GM19238 (cell line): ENCODE measurements around the gene TRMT112.
A peak's percentile ranks its signal among the peaks of the same experiment; 100 is the strongest.

Source experiments
- DNase-seq: peaks from one replicate; pipeline ENCODE4 v3.0.0; 2011; ENCODE audit warnings: low spot score; ENCODE audit not compliant: insufficient read length

The TRMT112 gene

DNA sequence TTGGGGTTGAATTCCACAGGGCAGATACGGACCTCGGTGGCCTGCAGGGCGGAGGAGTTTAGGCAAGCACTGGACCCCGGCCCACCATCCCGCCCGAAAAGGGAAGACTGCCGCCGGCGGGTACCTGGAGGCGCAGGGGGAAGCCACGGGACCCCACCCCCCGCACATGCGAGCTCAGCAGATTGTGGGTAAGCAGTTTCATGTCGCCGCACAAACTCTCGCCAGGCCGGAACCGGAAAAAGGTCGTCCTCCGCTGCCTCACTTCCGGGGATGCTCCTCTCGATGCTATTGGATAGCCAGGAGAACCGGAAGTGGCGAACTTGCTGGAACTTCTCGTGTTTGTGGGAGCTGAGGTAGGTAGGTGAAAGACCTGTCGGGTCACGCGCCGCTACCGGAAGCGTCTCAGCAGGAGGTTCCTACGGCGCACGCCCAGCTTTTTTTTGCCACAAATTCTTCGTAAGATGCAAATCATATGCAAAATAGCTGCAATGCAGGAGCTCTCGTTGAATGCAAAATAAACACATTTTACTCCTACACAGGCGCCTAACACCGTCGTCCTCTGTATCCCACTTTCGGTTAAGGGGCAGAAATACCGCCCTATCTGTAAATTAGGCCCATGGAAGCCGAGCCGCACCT lies at the start of gene TRMT112:
Gene TRMT112, minus strand, starts transcription at position 235 of the 636 bp plus-strand sequence. Its CDS starts 33 bp downstream, at position 202.
- peak; percentile 94 for DNase-seq

GRCh38 chr11:64366751-64367150 lies 49.4 kb upstream of the TRMT112 start:
- no peak for DNase-seq

DNA sequence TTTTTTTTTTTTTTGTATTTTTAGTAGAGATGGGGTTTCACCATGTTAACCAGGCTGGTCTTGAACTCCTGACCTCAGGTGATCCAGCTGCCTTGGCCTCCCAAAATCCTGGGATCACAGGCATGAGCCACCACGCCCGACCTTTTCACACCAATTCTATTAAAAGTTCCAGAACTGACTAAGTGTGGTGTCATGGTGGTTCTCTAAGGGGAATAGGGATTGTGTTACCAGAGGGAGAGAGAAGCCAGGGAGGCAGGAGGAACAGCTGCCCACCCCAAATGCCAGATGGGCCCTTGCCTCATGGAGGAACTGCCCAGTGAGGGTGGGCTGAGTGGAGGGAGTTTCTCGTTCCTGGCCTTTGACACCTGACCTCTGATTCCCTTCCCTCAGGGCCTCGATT lies 47.6 kb upstream of the TRMT112 start:
- no peak for DNase-seq

- no peak for DNase-seq
Observed at GRCh38 chr11:64364435-64364834, 47.1 kb upstream of the TRMT112 start.

DNA sequence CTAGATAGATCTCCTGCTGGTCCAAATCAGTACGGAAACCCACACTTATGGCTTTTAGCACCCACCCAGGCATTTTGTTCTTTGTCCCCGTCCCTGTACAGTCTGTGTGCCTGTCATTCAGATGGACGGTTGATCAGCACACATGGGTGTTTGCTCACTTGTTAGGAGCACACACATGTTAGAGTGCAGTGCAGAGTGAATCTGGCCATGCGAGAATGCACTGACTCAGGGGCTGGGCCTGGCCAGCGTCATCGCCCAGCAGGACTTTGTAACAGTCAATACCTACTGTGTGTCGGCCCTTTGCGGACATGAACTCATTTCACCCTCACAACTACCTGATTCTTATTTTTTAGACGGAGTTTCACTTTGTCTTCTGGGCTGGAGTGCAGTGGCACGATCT lies 45.0 kb upstream of the TRMT112 start:
- no peak for DNase-seq

- DNase-seq: no peak
Observed at GRCh38 chr11:64361659-64362058, 44.3 kb upstream of the TRMT112 start.

DNA sequence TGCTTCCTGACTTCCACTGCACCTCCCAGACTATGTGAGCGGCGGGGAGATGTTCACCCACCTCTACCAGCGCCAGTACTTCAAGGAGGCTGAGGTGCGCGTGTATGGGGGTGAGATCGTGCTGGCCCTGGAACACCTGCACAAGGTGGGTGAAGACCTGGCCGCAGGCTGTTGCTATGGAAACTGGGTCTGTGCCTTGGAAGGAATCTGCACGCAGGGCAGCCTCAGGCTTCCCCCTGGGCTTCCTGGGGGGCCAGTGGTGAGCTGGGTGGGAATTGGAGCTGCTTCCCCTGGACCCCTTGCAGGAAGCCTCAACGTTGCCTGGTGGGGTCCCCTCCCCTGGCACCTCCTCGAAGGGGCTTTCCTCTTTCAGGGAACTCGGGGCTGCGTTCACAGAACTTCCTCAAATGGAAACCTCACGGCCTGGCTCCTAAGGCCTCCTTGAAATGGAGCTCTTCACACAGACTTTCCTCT lies 43.1 kb upstream of the TRMT112 start:
- no peak for DNase-seq

DNA sequence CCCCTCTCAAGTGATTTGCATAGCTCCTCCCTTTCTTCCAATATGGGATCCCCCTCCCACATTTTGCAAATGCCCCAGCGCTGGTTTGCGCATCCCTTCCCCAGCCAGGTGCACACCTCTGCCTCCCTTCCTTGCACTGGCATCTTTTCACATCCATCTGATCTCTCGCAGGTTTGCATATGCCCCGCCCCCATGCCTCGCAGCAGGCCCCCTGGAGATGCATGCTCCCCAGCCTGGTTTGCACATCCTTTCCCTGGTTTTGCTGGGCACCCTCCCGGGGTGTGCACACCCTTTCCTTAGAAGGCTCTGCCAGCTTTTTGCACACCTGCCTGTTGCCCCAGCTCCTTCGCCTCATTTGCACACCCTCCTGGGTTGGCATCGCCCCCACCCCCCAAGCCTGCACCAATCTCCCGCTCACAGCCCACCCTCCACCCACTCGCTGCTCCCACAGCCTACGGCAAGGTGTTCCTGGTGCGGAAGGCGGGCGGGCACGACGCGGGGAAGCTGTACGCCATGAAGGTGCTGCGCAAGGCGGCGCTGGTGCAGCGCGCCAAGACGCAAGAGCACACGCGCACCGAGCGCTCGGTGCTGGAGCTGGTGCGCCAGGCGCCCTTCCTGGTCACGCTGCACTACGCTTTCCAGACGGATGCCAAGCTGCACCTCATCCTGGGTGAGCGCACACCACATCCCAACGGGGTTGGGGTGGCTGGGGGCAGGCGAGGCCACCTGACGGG lies 42.5 kb upstream of the TRMT112 start:
- DNase-seq: no peak

DNA sequence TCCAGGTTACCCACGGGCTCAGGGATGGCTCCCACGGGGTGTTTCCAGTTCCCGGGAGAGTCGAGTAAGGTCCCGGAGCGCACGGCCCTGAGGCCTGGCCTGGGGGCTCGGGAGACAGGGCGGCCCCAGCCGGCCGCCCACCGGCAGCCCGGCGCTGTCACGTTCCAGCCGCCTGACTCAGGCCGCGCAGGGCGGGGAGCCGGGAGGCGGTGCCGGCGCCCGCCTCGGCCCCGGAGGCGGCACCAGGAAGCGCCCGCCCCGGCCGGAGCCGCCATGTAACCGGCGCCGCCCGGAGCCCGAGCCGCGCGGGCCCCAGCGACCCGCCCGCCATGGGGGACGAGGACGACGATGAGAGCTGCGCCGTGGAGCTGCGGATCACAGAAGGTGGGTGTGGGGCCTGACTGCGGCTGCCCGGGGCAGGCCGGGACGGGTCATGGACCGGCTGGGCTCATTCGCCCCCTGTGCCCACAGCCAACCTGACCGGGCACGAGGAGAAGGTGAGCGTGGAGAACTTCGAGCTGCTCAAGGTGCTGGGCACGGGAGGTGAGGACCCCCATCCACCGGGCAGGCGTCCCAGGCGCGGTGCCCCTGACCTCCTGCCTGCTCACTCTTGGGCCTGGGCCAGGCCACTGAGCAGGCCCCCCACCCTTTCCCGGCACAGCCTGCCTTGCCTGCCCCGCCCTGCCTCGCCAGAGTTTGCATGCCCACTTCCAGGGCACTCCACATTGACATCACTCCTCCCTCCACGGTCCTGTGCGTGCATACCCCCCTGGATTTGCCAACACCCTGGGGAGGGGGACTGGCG lies 41.8 kb upstream of the TRMT112 start, which contains the start of gene RPS6KA4:
Gene RPS6KA4, plus strand, starts transcription at position 256 of the 805 bp plus-strand sequence. Its CDS starts 74 bp downstream, at position 330.
- DNase-seq: peak; percentile 92

DNA sequence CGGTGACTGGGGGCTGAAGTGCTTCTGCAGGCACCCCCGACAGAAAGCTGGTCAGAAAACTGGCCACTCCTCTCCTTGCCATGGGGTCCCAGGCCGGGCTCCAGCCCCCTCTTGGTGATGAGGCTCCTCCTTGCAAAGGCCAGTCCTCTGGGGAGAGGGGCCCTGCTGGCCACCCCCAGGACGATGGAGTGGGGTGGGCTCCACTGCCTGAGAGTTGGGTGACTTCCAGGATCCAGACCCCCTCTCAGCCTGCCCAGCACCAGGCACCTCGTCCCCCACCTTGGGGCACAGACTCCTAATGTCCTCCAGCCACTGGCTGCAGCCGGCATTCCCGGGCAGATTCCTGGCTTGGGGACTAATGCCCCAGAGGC lies 41.2 kb upstream of the TRMT112 start:
- DNase-seq: no peak

DNA sequence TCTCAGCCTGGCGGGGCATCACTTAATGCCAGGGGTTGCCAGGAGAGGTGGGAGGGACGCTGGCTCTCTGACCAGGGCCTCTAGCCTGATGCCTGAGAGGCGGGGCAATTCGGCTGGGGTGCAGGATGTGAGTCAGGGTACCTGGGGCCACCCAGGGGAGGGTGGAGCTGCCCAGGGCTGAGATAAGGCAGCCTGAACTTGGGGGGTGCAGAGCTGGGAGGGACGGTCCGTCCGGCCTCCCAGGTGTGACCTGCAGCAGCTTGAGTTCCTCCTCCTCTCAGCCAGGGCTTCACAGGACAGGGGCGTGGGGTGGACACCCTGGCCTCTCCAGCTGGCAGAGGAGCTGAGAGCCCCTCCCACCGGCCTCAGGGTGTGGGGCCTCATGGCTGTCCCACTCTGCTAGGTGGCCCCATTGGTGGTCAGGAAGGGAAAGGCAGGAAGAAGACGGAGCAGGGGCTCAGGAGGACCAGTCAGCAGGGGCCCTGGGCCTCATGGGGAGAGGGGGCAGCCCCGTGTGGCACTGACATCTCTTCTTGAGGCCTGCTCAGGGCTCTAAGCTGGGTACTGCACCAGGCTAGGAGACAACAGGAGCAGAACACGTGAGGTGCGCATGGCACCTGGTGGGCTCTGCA lies 40.7 kb upstream of the TRMT112 start:
- DNase-seq: no peak

- DNase-seq: no peak
Observed at GRCh38 chr11:64357446-64357845, 40.1 kb upstream of the TRMT112 start.

GRCh38 chr11:64356498-64357411 lies 39.4 kb upstream of the TRMT112 start:
- DNase-seq: no peak

- DNase-seq: peak; percentile 81
Observed at GRCh38 chr11:64355078-64355940, 38.0 kb upstream of the TRMT112 start.

DNA sequence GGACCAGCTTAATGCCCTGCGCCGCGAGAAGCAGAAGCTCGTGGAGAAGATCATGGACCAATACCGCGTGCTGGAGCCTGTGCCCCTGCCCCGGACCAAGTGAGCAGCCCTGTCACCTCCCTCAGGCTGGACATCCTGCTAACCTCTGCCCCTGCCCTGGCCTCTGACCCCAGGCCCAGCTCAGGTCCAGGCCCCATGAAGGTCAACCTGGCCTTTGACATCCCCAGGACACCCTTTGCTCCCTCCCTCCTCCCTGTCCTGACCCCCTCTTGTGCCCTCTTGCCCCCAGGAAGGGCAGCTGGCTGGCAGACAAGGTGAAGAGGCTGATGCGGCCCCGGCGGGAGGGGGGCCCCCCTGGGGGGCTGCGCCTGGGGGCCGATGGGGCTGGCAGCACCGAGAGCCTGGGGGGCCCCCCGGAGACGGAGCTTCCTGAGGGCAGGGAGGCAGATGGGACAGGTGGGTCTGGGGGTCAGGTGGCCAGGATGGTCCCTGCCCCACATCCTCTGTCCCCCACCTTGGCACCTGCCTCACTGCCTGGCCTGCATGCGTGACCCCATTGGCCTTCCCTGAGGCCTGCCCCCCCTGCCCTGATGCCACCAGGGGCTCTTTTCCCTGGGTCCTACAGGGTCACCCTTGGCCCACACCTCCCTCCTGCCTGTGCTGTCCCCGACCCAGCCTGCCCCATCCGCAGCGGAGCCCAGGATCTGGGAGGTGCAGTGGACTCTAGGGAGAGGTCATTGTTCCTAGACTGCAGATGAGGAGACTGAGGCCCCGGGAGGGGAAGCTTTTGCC lies 36.6 kb upstream of the TRMT112 start:
- DNase-seq: no peak

- no peak for DNase-seq
Observed at GRCh38 chr11:64352995-64353714, 35.8 kb upstream of the TRMT112 start.

GRCh38 chr11:64352099-64352994 lies 35.0 kb upstream of the TRMT112 start:
- no peak for DNase-seq
